GM12878 (cell line): ENCODE measurements around the gene TOR2A. TPM values are rescaled to one million over a fixed set of nuclear protein-coding genes. Genes with fewer than 3 reads are reported as not detected.

Experiments
- ATAC-seq: fragments of 200-7000 bp; cut with Tn5 transposase; 3 replicates; pipeline ENCODE4 v1.9.1; 2020; ENCODE audit warnings: mild to moderate bottlenecking, moderate library complexity
- BruUV-seq: library from RNA; stranded (reverse); fragments of 400-500 nt; replicated peaks from 2 replicates; lab custom pipeline; 2021; lab: Mats Ljungman, UMichigan
- CTCF ChIA-PET: fragments of 300-600 bp; sonication (Branson Sonifier 250); formaldehyde crosslinking; extraction: SDS; loops from one replicate; lab custom pipeline; 2021; ENCODE audit warnings: inconsistent platforms; lab: Yijun Ruan, JAX
- POLR2A ChIA-PET: fragments of 350-600 bp; formaldehyde crosslinking; extraction: SDS; loops from one replicate; lab custom pipeline; 2021; ENCODE audit warnings: inconsistent platforms; lab: Charles Lee
- RAD21 ChIA-PET: fragments of 300-600 bp; sonication (Branson Sonifier 250); formaldehyde crosslinking; loops from one replicate; lab custom pipeline; 2023; ENCODE audit warnings: antibody characterized with exemption; ENCODE audit not compliant: unreplicated experiment; lab: Charles Lee
- SMC1A ChIA-PET: fragments of 300-600 bp; sonication (Branson Sonifier 250); formaldehyde crosslinking; loops from one replicate; lab custom pipeline; 2023; ENCODE audit not compliant: unreplicated experiment, uncharacterized antibody; lab: Charles Lee
- DNase-seq: peaks from one replicate; pipeline ENCODE4 v3.0.0-alpha.2; 2011; ENCODE audit warnings: low read depth, low spot score
- FAIRE-seq: peaks from 3 replicates; lab custom pipeline; 2011; peaks lifted over from hg19 to GRCh38; lab: Jason Lieb, UNC
- H2AFZ ChIP-seq: 2 replicates; pipeline ENCODE4 v1.6.0; 2011; ENCODE audit warnings: low read depth, low read length, control low read depth; ENCODE audit not compliant: control insufficient read depth
- H3K27ac ChIP-seq: 2 replicates; pipeline ENCODE4 v1.5.1; 2011; ENCODE audit warnings: control low read depth; ENCODE audit not compliant: control insufficient read depth, insufficient read depth
- H3K27me3 ChIP-seq, 2 experiments: replicated peaks in 1 of 2; 2 replicates each; pipeline versions ENCODE4 v1.6.0 to v1.6.1; 2011; ENCODE audit warnings: low read length in 1 of 2; ENCODE audit not compliant: control insufficient read depth in 2 of 2, insufficient read depth in 2 of 2
- H3K36me3 ChIP-seq, 2 experiments: 2 replicates each; pipeline ENCODE4 v1.5.1; 2011; ENCODE audit warnings: low read length in 1 of 2; ENCODE audit not compliant: control insufficient read depth in 2 of 2, insufficient read depth in 2 of 2
- H3K4me1 ChIP-seq: 2 replicates; pipeline ENCODE4 v1.6.1; 2011; ENCODE audit warnings: mild to moderate bottlenecking, low read length, moderate library complexity, mixed read lengths; ENCODE audit not compliant: control insufficient read depth, insufficient read depth
- H3K4me2 ChIP-seq: 2 replicates; pipeline ENCODE4 v1.6.0; 2011; ENCODE audit warnings: control low read depth; ENCODE audit not compliant: control insufficient read depth, insufficient read depth
- H3K4me3 ChIP-seq: fragments of 200-600 bp; sonication (generic); 2 replicates; pipeline ENCODE4 v1.5.1; 2016
- H3K79me2 ChIP-seq: 2 replicates; pipeline ENCODE4 v1.6.0; 2011; ENCODE audit warnings: low read length; ENCODE audit not compliant: control insufficient read depth, insufficient read depth
- H3K9ac ChIP-seq: 2 replicates; pipeline ENCODE4 v1.8.0; 2011; ENCODE audit warnings: low read length, control low read depth, mixed read lengths; ENCODE audit not compliant: control insufficient read depth, insufficient read depth
- H3K9me3 ChIP-seq: replicated peaks from 3 replicates; pipeline ENCODE4 v1.5.1; 2011; ENCODE audit warnings: mild to moderate bottlenecking, low read length; ENCODE audit not compliant: control insufficient read depth, insufficient read depth
- H4K20me1 ChIP-seq: 2 replicates; pipeline ENCODE4 v1.6.0; 2011; ENCODE audit not compliant: control insufficient read depth, insufficient read depth
- BCLAF1 ChIP-seq: fragments of 450-650 bp; IDR thresholded peaks from 2 replicates; pipeline ENCODE4 v1.6.1; 2017; ENCODE audit warnings: antibody characterized with exemption, mild to moderate bottlenecking, moderate library complexity
- BRCA1 ChIP-seq: IDR thresholded peaks from 2 replicates; pipeline ENCODE4 v1.6.1; 2011; ENCODE audit warnings: low read depth, low read length, improper control_type of control experiment
- CBFB ChIP-seq: IDR thresholded peaks from 2 replicates; pipeline ENCODE4 v1.6.1; 2016; ENCODE audit warnings: antibody characterized with exemption, low read depth
- CEBPB ChIP-seq, 2 experiments: fragments of 150-350 bp in 1 of 2; IDR thresholded peaks; 2 replicates each; pipeline ENCODE4 v1.6.1; 2012 to 2014; ENCODE audit warnings: low read depth in 2 of 2, low read length in 2 of 2, borderline replicate concordance in 1 of 2, inconsistent platforms in 1 of 2
- CTCF ChIP-seq, 3 experiments: IDR thresholded peaks in 2 of 3; conservative IDR thresholded peaks in 1 of 3; 2 replicates each; pipeline ENCODE4 v1.5.1; 2011; ENCODE audit warnings: low read depth in 3 of 3, low read length in 3 of 3, mild to moderate bottlenecking in 3 of 3, control low read depth in 2 of 3, moderate library complexity in 2 of 3, inconsistent platforms in 1 of 3, mixed read lengths in 1 of 3; ENCODE audit not compliant: control insufficient read depth in 2 of 3, insufficient read depth in 1 of 3; ENCODE audit errors: extremely low read depth in 1 of 3
- DPF2 ChIP-seq: fragments of 450-650 bp; IDR thresholded peaks from 2 replicates; pipeline ENCODE4 v1.6.1; 2017; ENCODE audit warnings: mild to moderate bottlenecking
- ESRRA ChIP-seq: IDR thresholded peaks from 2 replicates; pipeline ENCODE4 v1.6.1; 2012; ENCODE audit warnings: mild to moderate bottlenecking, low read length, improper control_type of control experiment
- MAX ChIP-seq: IDR thresholded peaks from 2 replicates; pipeline ENCODE4 v1.6.1; 2012; ENCODE audit warnings: low read depth, low read length, improper control_type of control experiment
- PKNOX1 ChIP-seq: fragments of 450-650 bp; IDR thresholded peaks from 2 replicates; pipeline ENCODE4 v1.6.1; 2016; ENCODE audit warnings: mild to moderate bottlenecking
- ZNF592 ChIP-seq: fragments of 450-650 bp; IDR thresholded peaks from 2 replicates; pipeline ENCODE4 v1.6.1; 2017; ENCODE audit warnings: mild to moderate bottlenecking, moderate library complexity
- WGBS: methylation state at CpG from one replicate; pipeline ENCODE4 v1.1.6; 2016; ENCODE audit warnings: low lambda C conversion rate; ENCODE audit not compliant: insufficient replicate concordance, insufficient coverage; ENCODE audit errors: missing lambda C conversion rate; 5-methylcytosine and 5-hydroxymethylcytosine counted together
- in situ Hi-C: fragments of 300-500 bp; cut with MboI; formaldehyde crosslinking; loops from 9 replicates; pipeline ENCODE4 v1.14.3; 2018; ENCODE audit warnings: mixed read lengths
- intact Hi-C: fragments of 100-400 bp; cut with micrococcal nuclease; formaldehyde crosslinking; loops from one replicate; pipeline ENCODE4 v1.14.2; 2022; ENCODE audit not compliant: unreplicated experiment
- polyA plus RNA-seq, 11 experiments: library from polyadenylated mRNA; depleted of rRNA in 4 of 11; unstranded in 6 of 11; stranded (reverse) in 5 of 11; fragments of >200 nt; fragmentation: Nextera tagmentation in 4 of 11; fragmentation: Illumina TruSeq in 1 of 11; extraction: Ambion mirVana in 4 of 11; extraction: Trizol in 1 of 11; gene quantifications; 1 replicate in 1 of 11; 2 replicates in 10 of 11; pipeline versions ENCODE4 v1.2.1 to v1.2.3, GENCODE V29; 2011 to 2016; ENCODE audit warnings: inconsistent platforms in 2 of 11, missing spikeins in 2 of 11, low read depth in 1 of 11
- total RNA-seq, 4 experiments: library from RNA; depleted of rRNA in 3 of 4; stranded (reverse); fragments of >200 nt in 3 of 4; fragmentation: Illumina TruSeq in 1 of 4; extraction: Trizol in 1 of 4; gene quantifications; 2 replicates each; pipeline versions ENCODE4 v1.2.1 to v1.2.3, GENCODE V29; 2013 to 2021

TOR2A gene
- total and polyA plus RNA-seq, 10 of the 15 experiments (the other 5 are each of a cell fraction or from before 2014, with no cell fraction given) = 0.52 to 23.7 (median 8.5) TPM

- Histone ChIP-seq H3K79me2 (no peaks in the 10 kb centered on the region), H4K20me1 (no peaks in the 10 kb centered on the region), H2AFZ (no peak overlapping the region), H3K36me3 (no peaks in the 10 kb centered on the region), H3K27ac (no peak overlapping the region), H3K9ac (no peak overlapping the region), H3K9me3 (no peaks in the 10 kb centered on the region), H3K4me1 (no peaks in the 10 kb centered on the region), H3K4me2 (no peak overlapping the region), H3K4me3 (no peak overlapping the region)
- ATAC-seq (no peak), FAIRE-seq (no peak), DNase-seq (no peak)
- RAD21 ChIA-PET = no interaction called here
- POLR2A ChIA-PET = no interaction called here
- in situ Hi-C loops = no loop called here
- 24% methylated on average over 12 of the region's 12 CpGs for WGBS
- intact Hi-C loops = no loop called here
- BruUV-seq = no TSS peak
- TF ChIP-seq ESRRA (no peak), CBFB (no peak), MAX (no peak), ZNF592 (no peak), PKNOX1 (no peak), BCLAF1 (no peak), CTCF (IDR thresholded peaks at IDR 0.05 in 2 of 3, conservative IDR thresholded peaks at IDR 0.05 in 1 of 3; ENCODE audit: control insufficient read depth in 2 of 3, extremely low read depth in 1 of 3, insufficient read depth in 1 of 3, low read depth in 3 of 3, low read length in 3 of 3) (no peak), DPF2 (no peak), CEBPB (IDR thresholded peaks at IDR 0.05; ENCODE audit: borderline replicate concordance in 1 of 2, low read depth in 2 of 2, low read length in 2 of 2) (no peak), BRCA1 (no peak)
- TF ChIP-seq, all 136 proteins: peak for 0
- ChIA-PET CTCF (no interaction called here), SMC1A (no interaction called here)
- no peaks in the 10 kb centered on the region for H3K27me3 ChIP-seq
Observed at GRCh38 chr9:127722055-127722745, 12.9 kb downstream of the TOR2A start.
